GM12891 (cell line): ENCODE results near the gene ZNF70.
"Not testable (repeated sequence)": the region's sequence is repeated elsewhere in the genome, so short reads cannot be mapped to it uniquely, and the experiment has no call there.

Experiments used
- POLR2A ChIP-seq: IDR thresholded peaks from 2 replicates; pipeline ENCODE4 v1.6.1; 2011; ENCODE audit warnings: low read depth, low read length, control low read depth
- SPI1 ChIP-seq: IDR thresholded peaks from 2 replicates; pipeline ENCODE4 v1.6.1; 2011; ENCODE audit warnings: low read depth, low read length, control low read depth

GRCh38 chr22:23728108-23728507 lies 22.8 kb downstream of the ZNF70 start:
- TF ChIP-seq SPI1, POLR2A: not testable (repeated sequence)
